ENCODE measurements around the gene NGLY1.

Gene NGLY1

GRCh38 chr3:25782636-25782937 is 656 bp downstream of the NGLY1 start:
- Histone ChIP-seq H4K20me1 (ENCODE audit: insufficient read depth, low read length) (no peaks in the 10 kb centered on the region), H3F3A (ENCODE audit: insufficient read depth, low read length) (peaks cover 6% of the 10 kb centered on the region; the same call in 1 of the 2 replicates), H3K79me2 (ENCODE audit: low read length) (peaks cover 54% of the 10 kb centered on the region), H3K27ac (ENCODE audit: low read length) (peak overlapping the region; percentile 74; the same call in 1 of the 2 replicates), H3K9me3 (replicated peaks; ENCODE audit: insufficient read depth, low read length) (no peaks in the 10 kb centered on the region), H3K9ac (ENCODE audit: low read length) (peak overlapping the region; percentile 79), H3K27me3 (replicated peaks; ENCODE audit: insufficient read depth, low read length) (no peaks in the 10 kb centered on the region), H2AFZ (ENCODE audit: low read length) (peak overlapping the region; percentile 71), H3K4me2 (ENCODE audit: low read depth, low read length) (peak overlapping the region; percentile 85), H3K9me2 (replicated peaks; ENCODE audit: insufficient read depth, low read length) (no peaks in the 10 kb centered on the region), H3K36me3 (replicated peaks; ENCODE audit: insufficient read depth, low read length) (peaks cover 4% of the 10 kb centered on the region), H3K4me3 (ENCODE audit: low read length) (peak overlapping the region; percentile 78), H3K4me1 (ENCODE audit: low read length) (peaks cover 18% of the 10 kb centered on the region)
- TF ChIP-seq EZH2phosphoT487 (IDR thresholded peaks at IDR 0.05; ENCODE audit: low read length) (no peak), EZH2 (optimal IDR thresholded peaks at IDR 0.05; ENCODE audit: low read depth, low read length) (no peak), CTCF (IDR thresholded peaks at IDR 0.05; ENCODE audit: low read length) (no peak)
- no peak for DNase-seq

GRCh38 chr3:25781758-25782594 is 1.3 kb downstream of the NGLY1 start:
- H3K36me3 ChIP-seq (replicated peaks; ENCODE audit: insufficient read depth, low read length): peaks cover 7% of the 10 kb centered on the region
- peak overlapping the region; percentile 79 for H3K9ac ChIP-seq (ENCODE audit: low read length)
- H2AFZ ChIP-seq (ENCODE audit: low read length): no peak overlapping the region
- peaks cover 57% of the 10 kb centered on the region for H3K79me2 ChIP-seq (ENCODE audit: low read length)
- H3K4me2 ChIP-seq (ENCODE audit: low read depth, low read length): peak overlapping the region; percentile 85
- peaks cover 6% of the 10 kb centered on the region; the same call in 1 of the 2 replicates for H3F3A ChIP-seq (ENCODE audit: insufficient read depth, low read length)
- TF ChIP-seq EZH2 (optimal IDR thresholded peaks at IDR 0.05; ENCODE audit: low read depth, low read length): no peak
- no peak for TF ChIP-seq CTCF (IDR thresholded peaks at IDR 0.05; ENCODE audit: low read length)
- TF ChIP-seq EZH2phosphoT487 (IDR thresholded peaks at IDR 0.05; ENCODE audit: low read length): no peak
- H3K9me3 ChIP-seq (replicated peaks; ENCODE audit: insufficient read depth, low read length): no peaks in the 10 kb centered on the region
- DNase-seq: no peak
- peak overlapping the region; percentile 78 for H3K4me3 ChIP-seq (ENCODE audit: low read length)
- H3K9me2 ChIP-seq (replicated peaks; ENCODE audit: insufficient read depth, low read length): no peaks in the 10 kb centered on the region
- no peaks in the 10 kb centered on the region for H4K20me1 ChIP-seq (ENCODE audit: insufficient read depth, low read length)
- peaks cover 18% of the 10 kb centered on the region for H3K4me1 ChIP-seq (ENCODE audit: low read length)
- peak overlapping the region; percentile 74; the same call in 1 of the 2 replicates for H3K27ac ChIP-seq (ENCODE audit: low read length)
- H3K27me3 ChIP-seq (replicated peaks; ENCODE audit: insufficient read depth, low read length): no peaks in the 10 kb centered on the region

GRCh38 chr3:25781145-25781757 is 2.0 kb downstream of the NGLY1 start:
- no peaks in the 10 kb centered on the region for H3K27me3 ChIP-seq (replicated peaks; ENCODE audit: insufficient read depth, low read length)
- no peaks in the 10 kb centered on the region for H3K9me3 ChIP-seq (replicated peaks; ENCODE audit: insufficient read depth, low read length)
- peaks cover 18% of the 10 kb centered on the region for H3K4me1 ChIP-seq (ENCODE audit: low read length)
- no peak overlapping the region for H2AFZ ChIP-seq (ENCODE audit: low read length)
- no peak overlapping the region for H3K27ac ChIP-seq (ENCODE audit: low read length)
- H3K9me2 ChIP-seq (replicated peaks; ENCODE audit: insufficient read depth, low read length): no peaks in the 10 kb centered on the region
- peaks cover 6% of the 10 kb centered on the region; the same call in 1 of the 2 replicates for H3F3A ChIP-seq (ENCODE audit: insufficient read depth, low read length)
- H3K36me3 ChIP-seq (replicated peaks; ENCODE audit: insufficient read depth, low read length): peaks cover 14% of the 10 kb centered on the region
- no peak for TF ChIP-seq EZH2phosphoT487 (IDR thresholded peaks at IDR 0.05; ENCODE audit: low read length)
- TF ChIP-seq EZH2 (optimal IDR thresholded peaks at IDR 0.05; ENCODE audit: low read depth, low read length): no peak
- no peak for TF ChIP-seq CTCF (IDR thresholded peaks at IDR 0.05; ENCODE audit: low read length)
- H3K4me2 ChIP-seq (ENCODE audit: low read depth, low read length): peak overlapping the region; percentile 85
- H4K20me1 ChIP-seq (ENCODE audit: insufficient read depth, low read length): no peaks in the 10 kb centered on the region
- H3K4me3 ChIP-seq (ENCODE audit: low read length): peak overlapping the region; percentile 78
- peaks cover 64% of the 10 kb centered on the region for H3K79me2 ChIP-seq (ENCODE audit: low read length)
- H3K9ac ChIP-seq (ENCODE audit: low read length): no peak overlapping the region
- DNase-seq: no peak

Measured in MM.1S (cell line).